Adipose tissue (tissue), 3 donors: ENCODE data around the gene MSH3. TPM values are rescaled to one million over a fixed set of nuclear protein-coding genes. Genes with fewer than 3 reads are reported as not detected.
"Not testable (repeated sequence)": the region's sequence is repeated elsewhere in the genome, so short reads cannot be mapped to it uniquely, and the experiment has no call there.

Source experiments
- H3K27ac ChIP-seq: one replicate; pipeline ENCODE4 v1.5.1; 2013; ENCODE audit warnings: low read depth, low read length
- WGBS, 3 donors: extraction: QIAGEN DNeasy Blood & Tissue Kit; methylation state at CpG; one replicate each; pipeline ENCODE4 v1.1.7; 2013; 5-methylcytosine and 5-hydroxymethylcytosine counted together
- polyA plus RNA-seq, 3 donors: library from polyadenylated mRNA; stranded (reverse); fragments of 200-250 nt; gene quantifications; one replicate each; pipeline ENCODE4 v1.2.3, GENCODE V29; 2013
- donor health status: healthy with polysubstance abuse.
- donor health status: Bipolar disorder and iron deficiency.
- donor health status: healthy.

The MSH3 gene
- polyA plus RNA-seq, 3 donors = 4.5 to 6.1 (median 5.1) TPM

- no peak overlapping the region for H3K27ac ChIP-seq
- WGBS, 3 donors = 55 to 93% (median 91%) methylated on average over 4 of the region's 4 CpGs
These were observed 85.0 kb downstream of the MSH3 start for GRCh38 chr5:80739496-80739895.

- 73 to 92% (median 90%) methylated on average over 2 of the region's 2 CpGs for WGBS, 3 donors
- no peak overlapping the region for H3K27ac ChIP-seq
These were observed 85.4 kb downstream of the MSH3 start for GRCh38 chr5:80739898-80740297.

GRCh38 chr5:80740488-80740887 lies 86.0 kb downstream of the MSH3 start:
- H3K27ac ChIP-seq = not testable (repeated sequence)
- WGBS, 3 donors = 94 to 97% (median 97%) methylated on average over 12 of the region's 12 CpGs

- WGBS, 3 donors = 48 to 94% (median 62%) methylated on average over 1 of the region's 1 CpG
- no peak overlapping the region for H3K27ac ChIP-seq
These were observed 86.5 kb downstream of the MSH3 start for GRCh38 chr5:80740999-80741398.

- no peak overlapping the region for H3K27ac ChIP-seq
- WGBS, 3 donors = 94 to 96% (median 95%) methylated on average over 2 of the region's 2 CpGs
These were observed 89.7 kb downstream of the MSH3 start for GRCh38 chr5:80744149-80744548.

GRCh38 chr5:80745490-80745889 lies 91.0 kb downstream of the MSH3 start:
- WGBS, 3 donors = 93 to 96% (median 96%) methylated on average over 1 of the region's 1 CpG
- no peak overlapping the region for H3K27ac ChIP-seq

- 94 to 95% (median 95%) methylated on average over 3 of the region's 3 CpGs for WGBS, 3 donors
- H3K27ac ChIP-seq = no peak overlapping the region
These were observed 93.5 kb downstream of the MSH3 start for GRCh38 chr5:80747922-80748321.

- no peak overlapping the region for H3K27ac ChIP-seq
These were observed 98.0 kb downstream of the MSH3 start for GRCh38 chr5:80752427-80752826.

- WGBS, 3 donors = 74 to 76% (median 75%) methylated on average over 4 of the region's 4 CpGs
- H3K27ac ChIP-seq = no peak overlapping the region
These were observed 99.3 kb downstream of the MSH3 start for GRCh38 chr5:80753712-80754111.

GRCh38 chr5:80754900-80755299 lies 100.4 kb downstream of the MSH3 start:
- no peak overlapping the region for H3K27ac ChIP-seq
- WGBS, 3 donors = 24 to 69% (median 31%) methylated on average over 7 of the region's 7 CpGs

GRCh38 chr5:80755626-80756025 lies 101.2 kb downstream of the MSH3 start:
- WGBS, 3 donors = 50 to 68% (median 57%) methylated on average over 3 of the region's 3 CpGs
- no peak overlapping the region for H3K27ac ChIP-seq

GRCh38 chr5:80756292-80756691 lies 101.8 kb downstream of the MSH3 start:
- WGBS, 3 donors = 81 to 95% (median 85%) methylated on average over 1 of the region's 1 CpG
- H3K27ac ChIP-seq = no peak overlapping the region

GRCh38 chr5:80757290-80757689 lies 102.8 kb downstream of the MSH3 start:
- no peak overlapping the region for H3K27ac ChIP-seq
- 92 to 95% (median 93%) methylated on average over 1 of the region's 1 CpG for WGBS, 3 donors

GRCh38 chr5:80759866-80760577 lies 105.6 kb downstream of the MSH3 start:
- 94 to 96% (median 95%) methylated on average over 5 of the region's 5 CpGs for WGBS, 3 donors
- no peak overlapping the region for H3K27ac ChIP-seq

- no peak overlapping the region for H3K27ac ChIP-seq
- 97% methylated on average over 1 of the region's 1 CpG for WGBS, 3 donors
These were observed 106.2 kb downstream of the MSH3 start for GRCh38 chr5:80760680-80761079.

GRCh38 chr5:80761176-80761575 lies 106.7 kb downstream of the MSH3 start:
- H3K27ac ChIP-seq = no peak overlapping the region
- 94 to 98% (median 95%) methylated on average over 5 of the region's 5 CpGs for WGBS, 3 donors

GRCh38 chr5:80761966-80762365 lies 107.5 kb downstream of the MSH3 start:
- 56 to 85% (median 68%) methylated on average over 1 of the region's 1 CpG for WGBS, 3 donors

GRCh38 chr5:80762573-80762972 lies 108.1 kb downstream of the MSH3 start:
- H3K27ac ChIP-seq = no peak overlapping the region
- 96 to 100% (median 99%) methylated on average over 4 of the region's 4 CpGs for WGBS, 3 donors

More at GRCh38 chr5:80761966-80762365, 107.5 kb downstream of the MSH3 start:
- H3K27ac ChIP-seq = no peak overlapping the region

- WGBS, 3 donors = 76 to 83% (median 81%) methylated on average over 3 of the region's 3 CpGs
- no peak overlapping the region for H3K27ac ChIP-seq
These were observed 108.8 kb downstream of the MSH3 start for GRCh38 chr5:80763211-80763610.

GRCh38 chr5:80763873-80764647 lies 109.6 kb downstream of the MSH3 start:
- H3K27ac ChIP-seq = no peak overlapping the region
- 97% methylated on average over 5 of the region's 5 CpGs for WGBS, 3 donors
